ENCODE data around the gene FAM13A. TPM values are rescaled to one million over a fixed set of nuclear protein-coding genes. Genes with fewer than 3 reads are reported as not detected.

Gene FAM13A
- total RNA-seq, 1 experiment from 2014 or later = 39.0 TPM

DNA sequence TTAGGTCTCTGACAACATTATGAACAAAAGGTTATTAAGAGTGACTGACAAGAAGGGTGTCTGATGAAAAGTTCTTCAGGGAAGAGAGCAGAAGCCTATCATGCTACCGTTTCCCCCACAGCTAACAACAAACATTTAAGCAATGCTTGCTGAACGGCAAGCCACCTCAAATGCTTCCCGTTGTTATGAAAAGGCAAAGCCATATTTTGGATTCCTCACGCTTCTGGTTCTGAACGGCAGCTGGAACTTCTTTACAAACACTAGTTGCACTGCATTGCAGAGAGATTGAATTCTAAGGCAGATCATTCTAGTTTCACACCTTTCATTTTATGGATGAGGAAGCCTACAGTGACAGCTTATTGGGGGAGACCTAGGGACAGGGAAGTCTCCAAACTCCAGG, 310.8 kb downstream of the FAM13A start:
- peak; percentile 40 for DNase-seq (ENCODE audit: low spot score)
- in situ Hi-C loops (cut with HindIII; ENCODE audit: low sequenced_read_pairs) = no loop called here

GRCh38 chr4:88745581-88746163, 311.3 kb downstream of the FAM13A start:
- peak; percentile 88 for DNase-seq (ENCODE audit: low spot score)
- in situ Hi-C loops (cut with HindIII; ENCODE audit: low sequenced_read_pairs) = no loop called here

- no peak for DNase-seq (ENCODE audit: low spot score)
- in situ Hi-C loops (cut with HindIII; ENCODE audit: low sequenced_read_pairs) = no loop called here
These were observed 311.8 kb downstream of the FAM13A start for GRCh38 chr4:88745175-88745574.

DNA sequence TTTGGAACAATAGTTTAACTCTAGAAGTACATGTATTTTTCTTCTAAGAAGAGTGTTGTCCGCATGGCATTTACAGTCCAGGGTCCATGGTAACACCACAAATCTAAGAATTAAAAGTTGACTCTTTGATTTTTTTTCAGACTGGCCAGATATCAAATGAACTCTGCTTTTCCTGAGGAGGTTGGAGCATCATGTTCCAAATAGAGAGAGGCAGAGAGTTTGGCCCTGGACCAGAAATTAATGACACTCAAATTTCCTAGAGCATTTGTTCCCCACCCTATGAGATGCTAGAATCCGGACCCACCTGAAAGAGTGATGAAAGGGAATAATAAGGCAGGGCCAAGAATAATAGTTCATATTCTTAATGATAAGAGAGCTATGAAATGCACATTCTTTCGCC, 312.4 kb downstream of the FAM13A start:
- peak; percentile 69 for DNase-seq (ENCODE audit: low spot score)
- in situ Hi-C loops (cut with HindIII; ENCODE audit: low sequenced_read_pairs) = no loop called here

DNA sequence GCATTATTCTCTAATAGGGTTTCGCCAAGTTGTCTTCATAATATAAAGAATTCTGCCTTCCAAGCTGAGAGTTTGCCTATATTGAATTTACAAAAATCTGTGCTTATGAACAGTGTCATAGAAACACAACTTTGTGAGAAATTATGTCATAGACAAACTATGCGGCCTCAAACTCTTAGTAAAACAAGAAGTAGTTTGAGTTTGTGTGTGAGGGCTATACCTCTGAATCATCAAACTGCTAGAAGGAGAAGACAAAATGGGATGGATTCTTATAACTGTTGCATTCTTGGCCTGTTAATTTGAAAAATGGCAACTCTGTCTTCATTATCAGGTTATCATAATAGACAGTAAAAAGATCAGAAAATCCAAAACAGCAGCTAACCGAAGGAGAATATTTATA, 313.3 kb downstream of the FAM13A start:
- DNase-seq (ENCODE audit: low spot score) = no peak
- in situ Hi-C loops (cut with HindIII; ENCODE audit: low sequenced_read_pairs) = no loop called here

GRCh38 chr4:88742561-88742960, 314.4 kb downstream of the FAM13A start:
- in situ Hi-C loops (cut with HindIII; ENCODE audit: low sequenced_read_pairs) = no loop called here
- no peak for DNase-seq (ENCODE audit: low spot score)

- peak; percentile 63 for DNase-seq (ENCODE audit: low spot score)
- in situ Hi-C loops (cut with HindIII; ENCODE audit: low sequenced_read_pairs) = no loop called here
These were observed 318.8 kb downstream of the FAM13A start for GRCh38 chr4:88738180-88738579.

GRCh38 chr4:88737307-88737941, 319.6 kb downstream of the FAM13A start:
- in situ Hi-C loops (cut with HindIII; ENCODE audit: low sequenced_read_pairs) = no loop called here
- peak; percentile 73 for DNase-seq (ENCODE audit: low spot score)

DNA sequence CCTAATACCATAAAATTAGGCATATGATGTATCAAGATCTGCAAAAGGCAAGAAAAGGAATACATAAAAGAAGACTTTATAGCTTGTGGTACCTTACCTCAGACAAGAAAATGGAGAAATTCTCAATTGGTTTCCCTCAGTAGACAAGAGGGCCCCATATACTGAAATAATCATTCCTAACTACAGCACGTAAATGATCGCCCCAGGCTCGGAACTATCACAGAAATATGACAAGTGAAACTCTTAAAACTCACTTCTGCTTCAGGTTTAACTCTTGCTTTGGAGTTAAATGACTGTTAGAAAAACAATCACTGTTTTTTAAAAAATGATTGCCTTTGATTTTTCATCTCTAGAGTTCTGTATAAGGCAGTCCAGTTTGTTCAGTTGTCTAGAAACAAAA, 320.7 kb downstream of the FAM13A start:
- in situ Hi-C loops (cut with HindIII; ENCODE audit: low sequenced_read_pairs) = no loop called here

DNA sequence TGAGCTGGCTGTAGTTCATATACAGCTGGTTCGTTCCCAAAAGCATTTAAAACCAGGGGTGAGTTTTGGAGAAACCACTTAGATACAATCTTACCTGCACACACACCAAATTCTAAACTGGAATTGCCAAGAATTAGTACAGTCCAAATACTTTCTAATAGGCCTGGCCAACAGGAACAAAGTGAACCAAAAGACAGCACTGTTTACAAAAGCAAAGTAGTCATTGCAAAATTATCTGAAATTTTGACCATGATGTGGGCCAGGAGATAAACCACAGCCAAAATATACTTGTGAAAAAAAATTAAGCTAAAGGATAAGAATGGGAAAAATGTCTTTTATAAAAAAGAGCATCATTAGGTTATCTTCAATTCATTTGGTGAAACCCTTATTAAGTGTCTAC, 321.4 kb downstream of the FAM13A start:
- in situ Hi-C loops (cut with HindIII; ENCODE audit: low sequenced_read_pairs) = no loop called here
- peak; percentile 17 for DNase-seq (ENCODE audit: low spot score)

More for the DNA sequence above, 320.7 kb downstream of the FAM13A start:
- DNase-seq (ENCODE audit: low spot score) = peak; percentile 14

DNA sequence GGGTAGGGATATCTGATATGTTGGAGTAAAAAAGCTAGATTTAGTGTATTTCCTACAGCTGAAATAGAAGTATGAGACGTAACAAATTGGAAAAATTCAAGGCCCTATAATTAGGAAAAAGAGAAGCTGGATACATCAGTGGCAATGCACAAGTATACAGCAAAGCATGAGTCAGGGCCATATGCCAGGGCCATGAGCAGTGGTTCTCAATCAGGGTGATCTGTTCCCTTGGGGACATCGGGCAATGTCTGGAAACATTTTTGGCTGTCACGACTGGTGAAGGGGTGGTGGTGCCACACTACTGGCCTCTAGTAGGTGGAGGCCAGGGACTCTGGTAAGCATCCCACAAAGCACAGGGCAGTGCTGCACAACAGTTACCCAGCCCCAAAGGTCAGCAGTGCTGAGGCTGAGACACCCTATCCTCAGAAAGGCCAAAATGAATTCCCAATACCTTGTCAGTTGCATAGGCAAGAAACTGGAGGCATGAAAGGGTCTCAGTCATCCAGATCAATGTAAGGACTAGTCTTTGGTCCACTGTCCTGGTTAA, 322.5 kb downstream of the FAM13A start:
- peak; percentile 16 for DNase-seq (ENCODE audit: low spot score)
- in situ Hi-C loops (cut with HindIII; ENCODE audit: low sequenced_read_pairs) = no loop called here

DNA sequence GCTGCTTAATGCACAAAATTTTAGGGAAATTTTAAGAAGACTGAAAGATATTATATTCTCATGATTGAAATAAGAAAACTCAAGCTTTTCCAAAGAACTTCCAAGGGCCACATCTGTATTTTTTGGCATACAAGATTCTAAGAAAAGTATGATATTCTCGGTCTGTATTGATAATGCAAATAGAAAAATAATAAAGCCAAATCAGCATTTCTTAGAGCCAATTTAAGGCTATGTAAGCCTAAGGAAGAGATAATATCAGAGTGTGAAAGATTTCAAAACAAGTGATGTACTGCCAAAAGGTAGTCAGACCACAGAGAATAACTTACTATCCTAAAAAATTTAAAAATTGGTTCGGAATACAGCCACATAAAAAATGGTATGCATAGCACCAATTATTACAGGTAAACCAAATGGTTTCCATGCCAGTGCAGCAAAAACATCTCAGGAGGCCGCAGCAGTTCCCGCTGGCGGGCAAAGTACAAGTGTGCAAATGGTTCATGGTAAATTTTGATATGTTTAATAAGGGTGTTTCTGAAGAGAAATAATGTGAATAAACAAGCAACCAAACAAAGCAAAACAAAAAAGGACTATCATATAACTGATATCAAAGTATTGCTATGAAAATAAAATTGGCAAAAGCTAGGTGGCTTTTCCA, 324.1 kb downstream of the FAM13A start:
- DNase-seq (ENCODE audit: low spot score) = no peak
- in situ Hi-C loops (cut with HindIII; ENCODE audit: low sequenced_read_pairs) = no loop called here

- in situ Hi-C loops (cut with HindIII; ENCODE audit: low sequenced_read_pairs) = no loop called here
- peak; percentile 29 for DNase-seq (ENCODE audit: low spot score)
These were observed 325.6 kb downstream of the FAM13A start for GRCh38 chr4:88731381-88731780.

- in situ Hi-C loops (cut with HindIII; ENCODE audit: low sequenced_read_pairs) = no loop called here
- DNase-seq (ENCODE audit: low spot score) = no peak
These were observed 326.2 kb downstream of the FAM13A start for GRCh38 chr4:88730811-88731210.

- in situ Hi-C loops (cut with HindIII; ENCODE audit: low sequenced_read_pairs) = no loop called here
- DNase-seq (ENCODE audit: low spot score) = peak; percentile 49
These were observed 327.7 kb downstream of the FAM13A start for GRCh38 chr4:88729146-88729760.

- peak; percentile 74 for DNase-seq (ENCODE audit: low spot score)
- in situ Hi-C loops (cut with HindIII; ENCODE audit: low sequenced_read_pairs) = no loop called here
These were observed 328.8 kb downstream of the FAM13A start for GRCh38 chr4:88728146-88728545.

DNA sequence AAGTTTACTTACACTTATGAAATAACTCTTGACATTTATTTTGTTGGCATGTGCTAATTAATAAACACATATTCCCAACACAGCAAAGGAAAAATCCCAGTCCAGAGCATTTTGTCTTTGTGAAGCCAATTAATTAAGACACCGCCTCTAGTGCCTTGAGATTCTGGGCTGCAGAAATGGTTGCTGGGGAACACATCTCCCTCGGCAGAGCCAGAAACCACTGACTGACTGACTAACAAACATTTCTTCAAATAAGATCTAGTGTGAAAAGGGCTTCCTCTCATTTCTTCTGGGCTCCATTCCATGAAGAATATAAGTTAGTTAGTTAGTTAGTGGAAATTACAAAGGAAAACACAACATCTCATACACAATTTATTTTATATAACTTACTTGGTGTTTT, 331.0 kb downstream of the FAM13A start:
- in situ Hi-C loops (cut with HindIII; ENCODE audit: low sequenced_read_pairs) = no loop called here
- peak; percentile 36 for DNase-seq (ENCODE audit: low spot score)

DNA sequence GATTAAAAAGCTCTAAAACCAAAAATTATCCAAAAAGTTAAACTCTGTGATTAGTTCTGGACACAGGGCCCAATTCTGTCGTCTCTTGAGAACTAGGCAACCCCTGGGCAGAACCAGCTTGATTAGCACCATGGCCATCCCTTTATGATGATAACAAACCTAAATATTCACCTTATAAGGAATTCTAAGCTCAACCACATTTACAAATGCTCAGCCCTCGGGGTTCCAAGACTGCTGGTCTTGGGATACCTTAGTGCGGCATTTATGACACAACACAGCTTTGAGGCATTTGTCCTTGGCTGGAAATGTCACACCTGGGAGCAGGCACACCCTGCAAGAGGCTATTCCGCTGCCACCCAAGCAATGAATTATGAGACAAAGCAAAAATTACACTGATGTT, 331.8 kb downstream of the FAM13A start:
- no peak for DNase-seq (ENCODE audit: low spot score)

DNA sequence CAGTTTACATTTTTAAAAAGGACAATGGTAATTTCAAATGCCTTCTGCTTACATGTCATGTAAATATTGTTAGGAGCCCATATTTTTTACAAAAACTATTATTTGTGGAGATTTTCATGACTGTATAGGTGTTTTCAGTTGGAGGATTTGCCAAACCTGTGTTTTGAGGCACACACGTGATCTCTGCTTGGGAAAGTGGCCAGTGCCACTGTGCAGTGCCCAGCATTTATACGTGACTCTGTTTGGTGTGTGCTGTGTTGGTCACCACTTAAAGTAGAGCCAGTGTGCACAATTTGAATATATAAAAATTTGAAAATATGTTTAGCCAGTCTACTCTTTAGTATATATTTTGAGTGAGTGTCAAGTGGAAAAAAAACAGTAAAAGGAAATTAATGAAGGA, 332.6 kb downstream of the FAM13A start:
- in situ Hi-C loops (cut with HindIII; ENCODE audit: low sequenced_read_pairs) = no loop called here
- peak; percentile 61 for DNase-seq (ENCODE audit: low spot score)

More for the DNA sequence above, 331.8 kb downstream of the FAM13A start:
- in situ Hi-C loops (cut with HindIII; ENCODE audit: low sequenced_read_pairs) = no loop called here

DNA sequence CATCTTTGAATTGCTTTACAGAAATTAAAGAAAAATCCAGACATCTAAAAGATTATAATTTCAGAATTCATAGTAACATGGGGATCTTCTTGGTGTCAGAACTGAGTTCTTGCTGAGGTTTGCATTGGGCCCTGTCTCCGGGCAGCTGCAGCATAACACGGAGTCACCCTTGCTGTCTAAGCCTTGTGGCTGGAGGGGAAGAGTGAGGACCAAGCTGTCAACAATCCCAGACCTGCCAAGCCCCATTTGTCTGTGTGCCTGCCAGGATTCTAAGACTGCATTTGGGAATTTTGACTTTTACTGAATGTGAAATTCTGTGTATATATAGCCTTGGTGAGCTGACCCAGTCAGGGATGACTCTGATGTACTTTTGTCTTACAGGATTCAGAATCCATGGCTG, 334.2 kb downstream of the FAM13A start:
- peak; percentile 73 for DNase-seq (ENCODE audit: low spot score)
- in situ Hi-C loops (cut with HindIII; ENCODE audit: low sequenced_read_pairs) = no loop called here

All from G401 (cell line).